GM19099 (cell line): ENCODE measurements around the gene COPS2.

Source experiments
- POLR2A ChIP-seq: IDR thresholded peaks from 3 replicates; pipeline ENCODE4 v1.6.1; 2011; ENCODE audit warnings: low read depth; ENCODE audit not compliant: insufficient read length; ENCODE audit errors: extremely low read depth

The COPS2 gene

DNA sequence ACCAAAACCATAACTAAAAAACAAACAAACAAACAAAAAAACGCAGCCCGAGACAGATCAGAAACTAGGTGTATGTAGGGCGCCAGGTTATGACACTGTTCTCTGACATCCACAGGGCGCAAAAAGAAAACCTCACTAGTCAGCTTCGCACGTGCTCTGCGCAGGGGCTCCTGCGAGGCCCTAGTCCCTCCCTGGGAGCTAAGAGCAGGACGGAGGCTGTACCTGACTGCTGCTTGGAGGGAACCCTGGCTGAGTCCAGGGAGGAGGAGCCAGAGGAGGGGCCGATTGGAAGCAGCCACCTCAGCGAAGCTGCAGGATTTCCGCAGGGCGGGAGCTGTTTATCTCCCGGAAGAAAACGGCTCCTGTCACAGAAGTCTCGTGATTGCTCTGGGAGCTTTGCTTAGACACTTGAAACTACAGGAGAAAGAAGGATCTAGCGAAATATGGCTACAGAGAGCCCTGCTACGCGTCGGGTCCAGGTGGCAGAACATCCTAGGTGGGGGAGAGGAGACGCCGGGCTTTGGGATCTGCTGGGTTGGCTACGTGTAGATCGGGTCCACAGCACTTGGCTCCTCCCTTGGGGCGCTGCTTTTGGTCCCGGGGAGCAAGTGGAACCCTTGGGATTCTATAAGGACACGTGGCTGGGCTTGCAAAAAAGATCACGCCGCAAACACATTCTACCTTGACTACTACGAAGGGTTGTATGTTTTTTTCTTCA is 14.6 kb upstream of the COPS2 start, which contains the start of gene GALK2:
Gene GALK2 (plus strand): TSS at position 368 of the 718 bp plus-strand sequence. CDS start 76 bp downstream, at position 444.
- TF ChIP-seq POLR2A: peak; percentile 82

DNA sequence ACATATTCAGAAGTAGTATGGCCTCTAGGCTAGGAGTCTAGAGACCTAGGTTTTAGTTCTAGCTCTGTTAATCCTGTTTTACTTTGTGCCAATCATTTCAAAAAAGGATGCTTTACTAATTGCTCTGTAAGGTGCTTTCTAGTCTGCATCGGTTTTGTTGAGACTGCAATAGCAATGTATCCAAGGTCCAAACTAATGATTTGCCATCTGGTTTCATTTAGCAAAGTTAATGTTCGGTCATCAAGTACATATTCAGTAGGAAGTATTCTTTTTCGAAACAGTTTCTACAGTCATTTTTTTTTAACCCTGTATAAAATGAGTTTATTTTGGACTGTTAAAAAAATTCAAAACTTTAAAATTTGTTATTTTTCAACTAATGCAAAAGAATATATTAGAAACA is 12.6 kb upstream of the COPS2 start:
- no peak for TF ChIP-seq POLR2A

- no peak for TF ChIP-seq POLR2A
These were observed 9.5 kb upstream of the COPS2 start for GRCh38 chr15:49164865-49165264.

DNA sequence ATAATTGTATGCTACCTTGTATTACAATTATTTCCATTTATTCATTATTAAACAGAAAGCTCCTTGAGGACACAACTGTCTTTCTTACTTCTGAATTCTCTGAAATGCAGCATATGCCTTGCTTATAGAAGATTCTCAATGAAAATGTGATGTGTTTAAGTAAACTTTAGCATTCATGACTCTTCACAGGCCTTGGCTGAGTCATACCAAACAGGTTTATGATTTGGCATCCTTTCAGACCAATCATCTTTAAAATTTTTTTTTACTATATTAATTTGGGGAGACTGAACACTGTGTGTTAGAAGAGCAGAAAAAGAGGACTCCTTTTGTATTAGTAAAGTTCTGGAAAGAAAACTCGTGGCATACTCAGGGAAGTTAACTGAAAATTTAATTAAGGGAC is 8.3 kb upstream of the COPS2 start:
- no peak for TF ChIP-seq POLR2A

GRCh38 chr15:49155834-49156627 is 632 bp upstream of the COPS2 start:
- TF ChIP-seq POLR2A: no peak

GRCh38 chr15:49154799-49155109 is 645 bp downstream of the COPS2 start:
- TF ChIP-seq POLR2A: no peak

DNA sequence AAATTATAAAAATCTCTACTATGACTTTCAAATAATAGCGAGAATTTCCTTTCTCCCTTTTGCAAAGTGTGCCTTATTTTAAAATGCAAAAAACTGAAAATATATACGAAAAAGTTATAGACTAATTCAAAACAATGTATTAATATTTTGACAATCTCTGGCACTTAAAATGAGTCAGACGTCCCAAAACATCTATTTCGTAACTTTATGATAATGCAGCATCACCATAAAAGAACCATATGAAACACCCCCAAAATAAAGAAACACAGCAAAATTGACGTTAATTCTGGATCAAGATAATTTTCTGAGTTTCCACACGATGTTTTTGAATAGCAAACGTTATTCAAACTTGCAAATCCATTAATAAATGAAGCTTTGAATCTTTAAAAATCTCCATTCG is 1.0 kb downstream of the COPS2 start:
- TF ChIP-seq POLR2A: no peak

- TF ChIP-seq POLR2A: no peak
These were observed 2.7 kb downstream of the COPS2 start for GRCh38 chr15:49152552-49153312.

GRCh38 chr15:49151831-49152230 is 3.6 kb downstream of the COPS2 start:
- no peak for TF ChIP-seq POLR2A

DNA sequence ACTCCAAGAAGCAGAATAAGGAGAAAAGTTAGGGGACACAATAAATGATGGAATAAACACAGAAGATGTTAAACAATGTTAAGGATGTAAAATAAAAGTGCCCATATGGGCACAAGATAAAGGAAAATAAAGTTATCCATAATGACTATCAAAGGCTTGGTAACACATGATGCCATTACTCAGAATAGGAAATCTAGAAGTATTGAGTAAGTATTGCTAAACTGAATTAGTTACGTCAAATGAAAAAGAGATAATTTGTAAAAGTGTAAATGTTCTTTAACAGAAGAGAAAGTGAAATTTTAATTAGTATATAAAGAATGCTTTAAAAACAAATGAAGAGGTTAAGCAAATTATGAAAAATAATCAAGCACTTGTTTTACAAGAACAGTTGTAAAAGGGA is 6.7 kb downstream of the COPS2 start:
- TF ChIP-seq POLR2A: no peak

GRCh38 chr15:49148298-49148697 is 7.1 kb downstream of the COPS2 start:
- no peak for TF ChIP-seq POLR2A

- TF ChIP-seq POLR2A: no peak
These were observed 9.5 kb downstream of the COPS2 start for GRCh38 chr15:49145651-49146609.

DNA sequence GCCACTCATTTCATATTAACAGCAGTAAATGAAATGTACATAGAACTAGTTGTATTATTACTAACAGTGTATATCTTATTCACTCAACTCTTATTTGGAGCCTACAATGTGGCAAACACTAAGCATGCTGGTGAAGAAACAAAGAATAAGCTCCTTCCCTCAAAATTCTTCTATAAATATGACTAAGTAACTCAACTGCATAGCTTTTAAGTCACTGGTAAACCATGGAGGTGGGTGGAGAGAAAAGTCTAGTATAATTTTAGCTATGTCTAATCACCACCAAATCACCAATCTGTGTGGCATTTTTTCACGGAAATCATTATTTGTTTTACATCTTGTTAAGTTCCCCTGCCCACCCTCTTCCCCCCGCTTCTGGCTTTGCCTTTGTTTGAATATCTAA is 17.5 kb downstream of the COPS2 start:
- TF ChIP-seq POLR2A: no peak

DNA sequence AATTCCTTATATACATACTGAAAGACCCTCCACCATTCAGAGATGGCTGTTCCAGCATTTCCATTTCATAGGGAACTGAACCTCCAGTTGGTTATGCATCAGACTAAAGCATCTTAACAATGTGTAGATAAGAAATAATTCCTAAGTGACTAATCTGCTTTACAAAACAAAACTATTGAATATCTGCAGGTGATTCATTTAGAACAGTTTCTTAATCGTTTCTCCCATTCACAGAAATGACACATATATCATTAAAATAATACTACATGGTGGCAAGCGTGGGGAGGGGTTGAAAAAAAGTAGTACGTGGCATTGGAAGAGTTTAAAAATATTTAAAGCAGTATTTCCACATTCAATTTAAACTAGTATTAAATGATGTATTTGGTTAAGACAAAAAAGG is 19.5 kb downstream of the COPS2 start:
- no peak for TF ChIP-seq POLR2A

- TF ChIP-seq POLR2A: no peak
These were observed 20.0 kb downstream of the COPS2 start for GRCh38 chr15:49135342-49135857.
